C4-2B (cell line): ENCODE measurements around the gene UBASH3B.

Experiments used
- CTCF ChIP-seq: fragments of 450-650 bp; conservative IDR thresholded peaks from 2 replicates; pipeline ENCODE4 v1.5.1; 2017; ENCODE audit warnings: mild to moderate bottlenecking
- ZFX ChIP-seq: fragments of 450-650 bp; IDR thresholded peaks from 2 replicates; pipeline ENCODE4 v1.6.1; 2017

DNA sequence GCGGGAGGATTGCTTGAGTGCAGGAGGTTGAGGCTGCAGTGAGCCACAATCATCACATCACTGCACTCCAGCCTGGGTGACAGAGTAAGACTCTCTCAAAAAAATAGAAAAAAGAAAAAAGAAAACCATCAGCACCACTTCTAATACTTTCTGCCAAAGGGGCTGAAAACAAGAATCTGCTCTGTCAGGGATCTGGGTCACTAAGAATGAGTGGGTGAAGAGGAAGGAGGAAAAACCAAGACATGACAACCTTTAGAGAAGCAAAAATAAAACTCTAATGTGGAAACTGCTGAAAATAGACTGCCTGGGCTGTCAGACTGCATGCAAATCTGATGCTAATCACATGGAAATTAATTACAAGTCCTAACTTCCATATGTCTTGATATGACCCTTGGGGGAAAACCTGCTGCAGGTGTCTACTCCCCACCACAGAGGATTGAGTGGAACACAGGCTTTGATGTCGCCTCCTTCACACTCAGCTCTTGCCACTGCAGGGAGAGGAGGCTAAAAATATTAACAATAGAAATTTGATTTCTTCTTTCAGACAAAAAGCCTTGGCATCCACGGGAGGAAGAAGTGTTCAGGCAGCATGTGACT lies 120.3 kb downstream of the UBASH3B start:
- TF ChIP-seq CTCF = no peak
- TF ChIP-seq ZFX = no peak
